Heart right ventricle (tissue), 16 donors: Measurements from ENCODE around the gene PDXK. TPM values are rescaled to one million over a fixed set of nuclear protein-coding genes. Genes with fewer than 3 reads are reported as not detected.

Experiments used
- ATAC-seq, 8 donors: fragments of 200-7000 bp; cut with Tn5 transposase; one replicate each; pipeline ENCODE4 v1.9.1; 2020; ENCODE audit warnings: mild to moderate bottlenecking in 8 of 8, moderate library complexity in 8 of 8, moderate number of reproducible peaks in 1 of 8
- DNase-seq, 2 donors: peaks; one replicate each; pipeline ENCODE4 v3.0.0-alpha.2; 2020
- H3K27ac ChIP-seq, 10 donors: fragments of 200-600 bp; sonication (generic) in 2 of 10; one replicate each; pipeline versions ENCODE4 v1.5.0 to v1.8.0; 2020 to 2022; ENCODE audit warnings: mild to moderate bottlenecking in 3 of 10
- H3K27me3 ChIP-seq, 7 donors: fragments of 200-600 bp; one replicate each; pipeline ENCODE4 v1.8.0; 2021 to 2022; ENCODE audit warnings: mild to moderate bottlenecking in 2 of 7
- H3K36me3 ChIP-seq, 9 donors: fragments of 200-600 bp; sonication (generic) in 1 of 9; one replicate each; pipeline versions ENCODE4 v1.5.0 to v1.8.0; 2020 to 2022; ENCODE audit warnings: mild to moderate bottlenecking in 2 of 9
- H3K4me1 ChIP-seq, 9 donors: fragments of 200-600 bp; sonication (generic) in 1 of 9; one replicate each; pipeline versions ENCODE4 v1.5.0 to v1.8.0; 2020 to 2022; ENCODE audit warnings: mild to moderate bottlenecking in 4 of 9
- H3K4me3 ChIP-seq, 10 donors: fragments of 200-600 bp; sonication (generic) in 2 of 10; one replicate each; pipeline versions ENCODE4 v1.5.0 to v1.8.0; 2020 to 2022; ENCODE audit warnings: mild to moderate bottlenecking in 7 of 10, moderate library complexity in 2 of 10
- H3K9me3 ChIP-seq, 11 donors: fragments of 200-600 bp in 10 of 11; sonication (generic) in 2 of 11; one replicate each; pipeline versions ENCODE4 v1.5.0 to v1.8.0; 2013 to 2022; ENCODE audit warnings: mild to moderate bottlenecking in 2 of 11, control low read depth in 1 of 11, moderate library complexity in 1 of 11
- WGBS, 2 donors: extraction: QIAGEN DNeasy Blood & Tissue Kit; methylation state at CpG; one replicate each; pipeline ENCODE4 v1.1.7; 2013; ENCODE audit warnings: inconsistent platforms in 1 of 2; 5-methylcytosine and 5-hydroxymethylcytosine counted together
- intact Hi-C, 10 donors: fragments of 100-400 bp; cut with DNase I; formaldehyde crosslinking; loops; one replicate each; pipeline versions ENCODE4 v1.11.1 to v1.14.2; 2022
- polyA plus RNA-seq, 2 donors: library from polyadenylated mRNA; stranded (reverse); fragments of 200-250 nt; gene quantifications; one replicate each; pipeline ENCODE4 v1.2.3, GENCODE V29; 2013
- total RNA-seq, 10 donors: library from RNA; stranded (reverse); fragmentation: NEBNext Ultra II Directional in 3 of 10; extraction: Animal tissue kit (Norgen Biotek cat#: 25700) in 3 of 10; gene quantifications; one replicate each; pipeline versions ENCODE4 v1.2.1 to v1.2.4, GENCODE V29; 2021 to 2023
- TF ChIP-seq, protein P1 (sequence below), 9 donors: fragments of 200-600 bp; sonication (generic) in 2 of 9; IDR thresholded peaks; one replicate each; pipeline versions ENCODE4 v1.5.0 to v1.8.0; 2021 to 2022; ENCODE audit warnings: antibody characterized with exemption in 9 of 9, mild to moderate bottlenecking in 5 of 9, moderate library complexity in 1 of 9
- donor health status: Arrhythmogenic right ventricular cardiomyopathy.
- donor health status: ischemic (EF 13 %, LVEDD 7.1; RV severe dilation, severe dysfunction).
- donor health status: healthy with polysubstance abuse.
- donor health status: DM: no; HTN: yes; CAD: no.
- donor health status: DM: no; HTN: no; CAD: no.
- donor health status: ischemic (EF 25% LVEDD 6.9; RV normal size, moderate dysfunction).
- donor health status: ischemic (EF 25% LVEDD 5.7; RV mildly dilated, moderate dysfunction).
- donor health status: healthy.
- donor health status: DM: yes; HTN: yes; CAD: no.
- donor health status: Ischemic cardiomyopathy.
- donor health status: ischemic (EF 35%, LVEDD 5.7; RV mildly dilated, moderate dysfunction).
- donor health status: nonischemic (EF 11% LVEDD 7.7; RV severe dilation, severe dysfunction).
- donor health status: DM: yes; HTN: yes; CAD: no.
- donor health status: PGD.
- donor health status: ischemic (EF 29% LVEDD 5.4; RV normal size, mild dysfunction).
- donor health status: nonischemic (EF 23%, LVEDD 6.1; RV moderate dilation, normal function).

Gene PDXK
- total and polyA plus RNA-seq, 12 donors = 47.8 to 102 (median 73.0) TPM

DNA sequence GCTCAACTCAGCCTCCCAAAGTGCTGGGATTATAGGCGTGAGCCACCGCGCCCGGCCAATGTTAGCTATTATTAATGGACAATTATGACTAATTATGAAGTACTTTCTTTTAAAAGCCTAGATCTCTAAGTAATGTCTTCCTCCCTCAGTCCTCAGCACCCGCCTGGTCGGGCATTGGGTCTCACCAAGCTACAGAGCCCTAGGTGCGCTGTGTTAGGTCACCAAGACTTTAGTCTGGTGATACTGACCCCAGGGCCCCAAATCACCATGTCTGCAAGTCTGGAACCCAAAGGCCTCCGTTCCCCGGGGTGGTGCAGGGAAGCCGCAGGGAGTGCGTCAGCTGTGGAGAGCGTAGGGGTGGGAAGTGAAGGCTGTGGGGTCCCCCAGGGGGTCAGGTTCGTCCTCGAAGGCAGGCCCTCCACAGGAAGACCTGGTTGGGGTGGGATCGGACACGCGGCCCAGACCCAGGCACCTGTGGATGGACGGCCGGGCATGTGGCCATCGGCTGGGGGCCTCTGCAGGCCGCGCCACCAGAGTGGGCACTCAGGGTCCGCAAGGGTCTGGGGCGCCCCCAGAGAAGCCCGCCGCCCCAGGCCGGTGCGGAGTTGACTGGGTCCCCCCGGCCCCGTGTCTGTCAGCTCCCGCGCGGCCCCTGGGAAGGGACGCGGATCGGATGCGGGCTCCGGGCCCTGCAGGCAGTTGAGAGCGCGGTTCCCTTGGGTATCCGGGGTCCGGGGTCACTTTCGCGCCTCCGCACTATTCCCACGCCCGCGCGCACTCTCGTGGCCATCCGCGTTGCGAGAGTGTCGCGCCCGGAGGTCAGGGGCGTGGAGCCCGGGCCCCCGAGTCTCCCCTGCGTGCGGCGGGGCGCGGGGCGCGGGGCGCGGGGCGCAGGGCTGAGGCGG is 710 bp upstream of the PDXK start:
- Histone ChIP-seq H3K36me3 (peaks cover 0 to 1% (median 0%) of the 10 kb centered on the region in 9 donors), H3K4me3 (peak overlapping the region; percentile 63 to 100 (median 98)), H3K27ac (peak overlapping the region in 8 of 10 donors; percentile 7 to 97 (median 83)), H3K4me1 (peaks cover 9 to 38% (median 28%) of the 10 kb centered on the region in 9 donors), H3K9me3 (no peaks in the 10 kb centered on the region), H3K27me3 (no peaks in the 10 kb centered on the region)
- DNase-seq = no peak
- TF ChIP-seq, protein P1, sequence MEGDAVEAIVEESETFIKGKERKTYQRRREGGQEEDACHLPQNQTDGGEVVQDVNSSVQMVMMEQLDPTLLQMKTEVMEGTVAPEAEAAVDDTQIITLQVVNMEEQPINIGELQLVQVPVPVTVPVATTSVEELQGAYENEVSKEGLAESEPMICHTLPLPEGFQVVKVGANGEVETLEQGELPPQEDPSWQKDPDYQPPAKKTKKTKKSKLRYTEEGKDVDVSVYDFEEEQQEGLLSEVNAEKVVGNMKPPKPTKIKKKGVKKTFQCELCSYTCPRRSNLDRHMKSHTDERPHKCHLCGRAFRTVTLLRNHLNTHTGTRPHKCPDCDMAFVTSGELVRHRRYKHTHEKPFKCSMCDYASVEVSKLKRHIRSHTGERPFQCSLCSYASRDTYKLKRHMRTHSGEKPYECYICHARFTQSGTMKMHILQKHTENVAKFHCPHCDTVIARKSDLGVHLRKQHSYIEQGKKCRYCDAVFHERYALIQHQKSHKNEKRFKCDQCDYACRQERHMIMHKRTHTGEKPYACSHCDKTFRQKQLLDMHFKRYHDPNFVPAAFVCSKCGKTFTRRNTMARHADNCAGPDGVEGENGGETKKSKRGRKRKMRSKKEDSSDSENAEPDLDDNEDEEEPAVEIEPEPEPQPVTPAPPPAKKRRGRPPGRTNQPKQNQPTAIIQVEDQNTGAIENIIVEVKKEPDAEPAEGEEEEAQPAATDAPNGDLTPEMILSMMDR (IDR thresholded peaks at IDR 0.05) = no peak
- 25 to 26% methylated on average over 68 to 70 of the region's 70 CpGs for WGBS, 2 donors
- peak in 5 of 8 donors; percentile 1 to 25 (median 3) for ATAC-seq
- intact Hi-C loops = loop anchor here in 1 of 10 donors (2.0 kb wide), 1 partner anchor 17 kb away; no protein-coding TSS in a partner anchor

DNA sequence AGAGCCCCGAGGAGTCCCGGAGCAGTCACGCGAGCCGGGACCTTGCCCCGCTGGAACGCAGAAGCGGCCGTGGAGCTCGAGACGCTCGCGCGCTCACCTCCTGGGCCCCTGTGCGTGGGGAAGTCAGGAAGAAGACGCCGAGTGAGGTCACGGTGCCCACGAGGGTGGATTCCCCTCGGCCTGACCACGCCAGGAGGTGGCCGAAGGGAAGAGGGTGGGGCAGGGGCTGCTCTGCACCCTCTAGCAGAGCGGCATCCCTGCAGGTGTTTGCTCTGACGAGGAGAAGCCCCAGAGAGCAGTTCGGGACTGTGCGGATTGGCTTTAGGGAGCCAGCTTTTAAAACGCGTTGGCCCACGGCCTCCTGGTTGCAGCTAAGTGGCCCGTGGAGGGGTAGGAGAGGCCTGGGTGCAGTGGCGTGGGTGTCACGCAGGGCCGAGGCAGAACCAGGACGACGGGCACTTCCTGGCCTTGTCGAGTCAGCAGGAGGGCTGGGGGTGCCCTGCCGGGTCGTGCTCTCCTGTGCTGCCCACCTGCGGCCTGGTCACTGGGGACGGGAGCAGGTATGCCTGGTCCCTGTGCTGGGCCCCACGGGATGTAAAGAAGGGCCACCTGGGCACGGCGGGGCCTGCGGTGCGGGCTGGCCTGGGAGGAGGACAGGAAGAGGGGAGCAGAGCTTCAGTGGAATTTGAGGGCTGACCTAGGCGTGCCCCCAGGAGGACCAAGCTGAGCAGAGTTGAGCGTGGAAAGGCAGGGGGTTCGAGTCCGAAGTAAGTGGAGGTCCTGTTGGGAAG is 1.0 kb downstream of the PDXK start:
- Histone ChIP-seq H3K9me3 (no peaks in the 10 kb centered on the region), H3K27ac (peak overlapping the region; percentile 43 to 97 (median 84)), H3K27me3 (no peaks in the 10 kb centered on the region), H3K4me3 (peak overlapping the region; percentile 63 to 100 (median 98)), H3K36me3 (peaks cover 0 to 16% (median 0%) of the 10 kb centered on the region in 9 donors), H3K4me1 (peaks cover 9 to 48% (median 28%) of the 10 kb centered on the region in 9 donors)
- intact Hi-C loops = loop anchor here in 6 of 10 donors (10.0 kb wide), 4 partner anchors 45 to 145 kb away; partner anchors contain the start of genes RRP1 (in 2 of the 6) and AGPAT3 (in 1 of the 6)
- DNase-seq (no peak), ATAC-seq (peak; percentile 0 to 29 (median 9))
- WGBS, 2 donors = 14 to 15% methylated on average over 49 of the region's 49 CpGs
- TF ChIP-seq, protein P1 (IDR thresholded peaks at IDR 0.05) = no peak

DNA sequence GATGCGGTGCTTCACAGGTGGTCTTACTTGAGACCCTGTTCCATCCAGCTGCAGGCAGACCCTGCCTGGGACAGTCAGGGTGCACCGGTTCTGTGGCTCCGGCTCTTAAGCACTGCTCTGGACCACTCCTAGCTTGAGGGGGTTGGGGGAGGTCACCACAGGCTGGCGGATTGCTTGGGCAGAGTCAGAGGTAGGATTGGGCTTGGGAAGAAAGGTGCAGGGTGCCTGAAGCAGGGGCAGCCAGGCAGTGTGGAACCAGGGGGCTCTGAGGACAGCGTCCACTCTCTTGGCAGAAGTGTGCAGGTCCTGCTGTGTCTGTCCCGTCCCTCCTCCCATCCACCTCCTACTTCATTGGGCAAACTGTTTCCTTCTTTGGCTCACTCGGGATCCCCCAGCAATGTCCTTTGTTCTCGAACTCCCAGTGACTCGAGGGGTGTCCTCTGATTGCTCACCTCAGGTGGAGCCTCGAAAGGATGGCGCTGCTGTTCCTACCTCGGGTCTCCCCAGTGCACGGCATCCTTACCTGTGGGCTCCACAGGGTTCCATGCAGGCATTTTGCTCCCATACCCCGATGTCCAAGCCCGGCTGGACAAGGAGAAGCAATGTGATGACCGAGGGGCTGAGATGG is 1.7 kb downstream of the PDXK start:
- Histone ChIP-seq H3K27ac (peak overlapping the region in 3 of 10 donors; percentile 25 to 97 (median 83)), H3K4me1 (peaks cover 9 to 55% (median 33%) of the 10 kb centered on the region in 9 donors)

More for the DNA sequence above, 1.7 kb downstream of the PDXK start:
- Histone ChIP-seq H3K27me3 (no peaks in the 10 kb centered on the region), H3K9me3 (no peaks in the 10 kb centered on the region), H3K36me3 (peaks cover 0 to 16% (median 0%) of the 10 kb centered on the region in 9 donors), H3K4me3 (peak overlapping the region; percentile 63 to 100 (median 98))
- TF ChIP-seq, protein P1 (IDR thresholded peaks at IDR 0.05) = no peak
- WGBS, 2 donors = 86 to 89% methylated on average over 16 of the region's 16 CpGs
- ATAC-seq (no peak), DNase-seq (no peak)
- intact Hi-C loops = loop anchor here in 6 of 10 donors (10.0 kb wide), 4 partner anchors 46 to 144 kb away; partner anchors contain the start of genes RRP1 (in 2 of the 6) and AGPAT3 (in 1 of the 6)
